Measurements from ENCODE around the gene LGR5. TPM values are rescaled to one million over a fixed set of nuclear protein-coding genes. Genes with fewer than 3 reads are reported as not detected.

The LGR5 gene
- total and polyA plus RNA-seq, 2 donors = 0.14 to 2.0 TPM

- Histone ChIP-seq H3K27ac (ENCODE audit: low read depth) (no peak overlapping the region), H3K36me3 (ENCODE audit: insufficient read depth) (peaks cover 4% of the 10 kb centered on the region)
- WGBS = 94% methylated on average over 2 of the region's 2 CpGs
Observed at GRCh38 chr12:71627438-71628002, 187.9 kb downstream of the LGR5 start.

More at GRCh38 chr12:71627438-71628002, 187.9 kb downstream of the LGR5 start:
- Histone ChIP-seq H3K4me3 (ENCODE audit: low read depth, low read length) (no peak overlapping the region), H3K4me1 (ENCODE audit: insufficient read depth) (no peaks in the 10 kb centered on the region)
- DNase-seq (ENCODE audit: extremely low spot score) = no peak

Other genes with a start within 250 kb of the LGR5 start
- gene ZFC3H1, start 224.1 kb downstream of the LGR5 start, total RNA-seq = 109 TPM
- 16.9 TPM for gene ZFC3H1, start 224.1 kb downstream of the LGR5 start, polyA plus RNA-seq
- 15.9 TPM for gene THAP2, start 224.5 kb downstream of the LGR5 start, total RNA-seq
- gene THAP2, start 224.5 kb downstream of the LGR5 start, polyA plus RNA-seq = 3.1 TPM
- 42.0 TPM for gene TMEM19, start 246.3 kb downstream of the LGR5 start, total RNA-seq
- gene TMEM19, start 246.3 kb downstream of the LGR5 start, polyA plus RNA-seq = 13.5 TPM

All from urinary bladder (tissue), 4 donors.